ENCODE data around the gene MITF. TPM values are rescaled to one million over a fixed set of nuclear protein-coding genes. Genes with fewer than 3 reads are reported as not detected.

The MITF gene
- polyA plus RNA-seq, 1 donor from 2014 or later: not detected

- Histone ChIP-seq H3F3A (ENCODE audit: insufficient read depth, low read length, poor library complexity, severe bottlenecking) (no peaks in the 10 kb centered on the region), H3K4me2 (ENCODE audit: low read length) (no peak overlapping the region), H3K36me3 (ENCODE audit: insufficient read depth, low read length) (no peaks in the 10 kb centered on the region), H3K79me2 (replicated peaks; ENCODE audit: insufficient read depth, low read length) (no peaks in the 10 kb centered on the region), H3K9ac (ENCODE audit: low read length) (no peak overlapping the region), H3K9me3 (ENCODE audit: low read length) (no peaks in the 10 kb centered on the region), H2AFZ (ENCODE audit: low read depth, low read length) (no peak overlapping the region), H3K4me3 (ENCODE audit: low read length) (no peak overlapping the region), H3K27me3 (ENCODE audit: insufficient read depth, low read depth, low read length) (no peaks in the 10 kb centered on the region), H4K20me1 (ENCODE audit: insufficient read depth) (no peaks in the 10 kb centered on the region), H3K27ac (ENCODE audit: low read length) (no peak overlapping the region), H3K9me2 (ENCODE audit: insufficient read depth, low read length) (no peaks in the 10 kb centered on the region)
- TF ChIP-seq EP300 (conservative IDR thresholded peaks at IDR 0.05; ENCODE audit: poor library complexity, severe bottlenecking) (no peak), EZH2 (IDR thresholded peaks at IDR 0.05; ENCODE audit: borderline replicate concordance, insufficient read depth, low read length, poor library complexity, severe bottlenecking) (no peak)
These were observed 129.7 kb downstream of the MITF start for GRCh38 chr3:69868841-69869420.

DNA sequence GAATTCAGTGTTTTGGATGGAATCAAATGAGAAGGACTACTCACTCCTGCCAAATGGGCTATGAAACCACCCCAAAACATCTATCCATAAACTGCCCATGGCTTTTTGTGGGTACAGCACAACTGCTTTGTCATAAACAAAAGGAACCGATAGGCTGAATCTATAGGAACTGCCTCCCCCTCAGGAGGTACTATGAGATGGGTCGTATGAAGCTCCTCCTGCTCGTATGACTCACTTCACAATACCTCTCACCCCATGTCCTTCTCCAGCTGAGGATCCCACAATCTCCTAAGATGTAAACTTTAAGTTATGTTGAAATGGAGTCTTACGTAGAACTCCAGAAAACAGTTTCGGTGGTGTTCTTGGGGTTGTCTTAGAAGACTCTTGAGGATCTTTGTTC lies 130.4 kb downstream of the MITF start:
- no peak overlapping the region for H3K4me3 ChIP-seq (ENCODE audit: low read length)
- no peak overlapping the region for H3K4me2 ChIP-seq (ENCODE audit: low read length)
- H2AFZ ChIP-seq (ENCODE audit: low read depth, low read length): no peak overlapping the region
- H3F3A ChIP-seq (ENCODE audit: insufficient read depth, low read length, poor library complexity, severe bottlenecking): no peaks in the 10 kb centered on the region
- H3K27me3 ChIP-seq (ENCODE audit: insufficient read depth, low read depth, low read length): no peaks in the 10 kb centered on the region
- no peaks in the 10 kb centered on the region for H3K36me3 ChIP-seq (ENCODE audit: insufficient read depth, low read length)
- no peaks in the 10 kb centered on the region for H3K9me3 ChIP-seq (ENCODE audit: low read length)
- H3K27ac ChIP-seq (ENCODE audit: low read length): no peak overlapping the region
- no peak overlapping the region for H3K9ac ChIP-seq (ENCODE audit: low read length)
- H3K79me2 ChIP-seq (replicated peaks; ENCODE audit: insufficient read depth, low read length): no peaks in the 10 kb centered on the region
- no peaks in the 10 kb centered on the region for H3K9me2 ChIP-seq (ENCODE audit: insufficient read depth, low read length)
- H4K20me1 ChIP-seq (ENCODE audit: insufficient read depth): no peaks in the 10 kb centered on the region
- TF ChIP-seq SMC3 (conservative IDR thresholded peaks at IDR 0.05; ENCODE audit: poor library complexity): no peak
- TF ChIP-seq POLR2AphosphoS5 (IDR thresholded peaks at IDR 0.05): no peak
- TF ChIP-seq MXI1 (conservative IDR thresholded peaks at IDR 0.05; ENCODE audit: poor library complexity, severe bottlenecking): no peak
- no peak for TF ChIP-seq EZH2 (IDR thresholded peaks at IDR 0.05; ENCODE audit: borderline replicate concordance, insufficient read depth, low read length, poor library complexity, severe bottlenecking)
- TF ChIP-seq TAF1 (IDR thresholded peaks at IDR 0.05; ENCODE audit: low read depth): no peak
- no peak for TF ChIP-seq REST (IDR thresholded peaks at IDR 0.05; ENCODE audit: borderline replicate concordance)
- TF ChIP-seq EP300 (conservative IDR thresholded peaks at IDR 0.05; ENCODE audit: poor library complexity, severe bottlenecking): no peak
- TF ChIP-seq RAD21 (conservative IDR thresholded peaks at IDR 0.05): no peak
- TF ChIP-seq, protein P1, sequence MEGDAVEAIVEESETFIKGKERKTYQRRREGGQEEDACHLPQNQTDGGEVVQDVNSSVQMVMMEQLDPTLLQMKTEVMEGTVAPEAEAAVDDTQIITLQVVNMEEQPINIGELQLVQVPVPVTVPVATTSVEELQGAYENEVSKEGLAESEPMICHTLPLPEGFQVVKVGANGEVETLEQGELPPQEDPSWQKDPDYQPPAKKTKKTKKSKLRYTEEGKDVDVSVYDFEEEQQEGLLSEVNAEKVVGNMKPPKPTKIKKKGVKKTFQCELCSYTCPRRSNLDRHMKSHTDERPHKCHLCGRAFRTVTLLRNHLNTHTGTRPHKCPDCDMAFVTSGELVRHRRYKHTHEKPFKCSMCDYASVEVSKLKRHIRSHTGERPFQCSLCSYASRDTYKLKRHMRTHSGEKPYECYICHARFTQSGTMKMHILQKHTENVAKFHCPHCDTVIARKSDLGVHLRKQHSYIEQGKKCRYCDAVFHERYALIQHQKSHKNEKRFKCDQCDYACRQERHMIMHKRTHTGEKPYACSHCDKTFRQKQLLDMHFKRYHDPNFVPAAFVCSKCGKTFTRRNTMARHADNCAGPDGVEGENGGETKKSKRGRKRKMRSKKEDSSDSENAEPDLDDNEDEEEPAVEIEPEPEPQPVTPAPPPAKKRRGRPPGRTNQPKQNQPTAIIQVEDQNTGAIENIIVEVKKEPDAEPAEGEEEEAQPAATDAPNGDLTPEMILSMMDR (IDR thresholded peaks at IDR 0.05; ENCODE audit: poor library complexity, severe bottlenecking): no peak
